Measurements from ENCODE around the gene AFAP1L2.

The AFAP1L2 gene

DNA sequence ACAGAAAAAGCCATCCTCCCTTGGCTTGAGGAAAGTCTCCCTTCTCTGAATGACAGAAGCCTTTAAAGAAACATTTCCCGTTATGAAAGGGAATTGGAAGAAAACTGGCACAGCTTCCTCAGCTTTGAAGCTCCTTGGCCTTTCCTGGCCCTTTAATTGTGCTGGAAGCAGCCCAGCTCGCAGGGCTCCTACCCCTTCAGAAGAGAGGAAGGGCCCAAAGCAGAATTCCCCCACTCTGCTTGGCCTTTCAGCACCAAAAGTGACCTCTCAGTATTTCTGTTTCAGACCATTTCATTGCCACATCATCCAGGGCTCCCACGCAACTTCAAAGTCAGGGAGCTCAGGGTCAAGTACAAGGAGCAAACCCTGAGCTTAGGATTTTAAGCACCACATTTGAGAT lies 4.2 kb downstream of the AFAP1L2 start:
- TF ChIP-seq, protein P1, sequence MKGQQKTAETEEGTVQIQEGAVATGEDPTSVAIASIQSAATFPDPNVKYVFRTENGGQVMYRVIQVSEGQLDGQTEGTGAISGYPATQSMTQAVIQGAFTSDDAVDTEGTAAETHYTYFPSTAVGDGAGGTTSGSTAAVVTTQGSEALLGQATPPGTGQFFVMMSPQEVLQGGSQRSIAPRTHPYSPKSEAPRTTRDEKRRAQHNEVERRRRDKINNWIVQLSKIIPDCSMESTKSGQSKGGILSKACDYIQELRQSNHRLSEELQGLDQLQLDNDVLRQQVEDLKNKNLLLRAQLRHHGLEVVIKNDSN (IDR thresholded peaks at IDR 0.05), result no peak
- no peak for TF ChIP-seq NFIC (IDR thresholded peaks at IDR 0.05)
- no peak for TF ChIP-seq EGR1 (IDR thresholded peaks at IDR 0.05)
- TF ChIP-seq CEBPB (IDR thresholded peaks at IDR 0.05), result no peak
- TF ChIP-seq, protein P2, sequence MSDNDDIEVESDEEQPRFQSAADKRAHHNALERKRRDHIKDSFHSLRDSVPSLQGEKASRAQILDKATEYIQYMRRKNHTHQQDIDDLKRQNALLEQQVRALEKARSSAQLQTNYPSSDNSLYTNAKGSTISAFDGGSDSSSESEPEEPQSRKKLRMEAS (IDR thresholded peaks at IDR 0.05), result no peak
- no peak for TF ChIP-seq EP300 (IDR thresholded peaks at IDR 0.05; ENCODE audit: borderline replicate concordance)

DNA sequence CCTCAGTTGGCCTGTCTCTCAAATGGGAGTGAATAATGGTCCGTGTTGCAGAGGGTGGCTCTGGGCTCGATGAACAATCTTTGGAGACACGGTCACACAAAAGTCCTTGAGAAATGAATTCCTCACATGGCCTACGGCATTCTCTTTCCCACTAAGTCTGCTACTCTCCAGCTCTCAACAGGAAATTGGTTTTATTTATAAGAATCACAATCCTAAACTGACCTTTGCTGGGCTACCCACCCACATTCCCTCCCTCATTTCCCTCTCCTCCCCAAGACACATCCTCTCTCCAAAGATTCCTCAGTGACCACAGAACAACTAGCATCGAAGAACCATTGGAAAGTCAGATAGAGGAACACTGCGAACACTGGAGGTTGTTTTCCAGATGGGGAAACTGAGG lies 4.7 kb downstream of the AFAP1L2 start:
- TF ChIP-seq RAD21 (IDR thresholded peaks at IDR 0.05; ENCODE audit: low read depth) (no peak), TAF1 (IDR thresholded peaks at IDR 0.05; ENCODE audit: low read depth) (no peak), ZBTB7A (IDR thresholded peaks at IDR 0.05; ENCODE audit: low read depth) (no peak), EP300 (IDR thresholded peaks at IDR 0.05; ENCODE audit: borderline replicate concordance) (no peak), TCF12 (IDR thresholded peaks at IDR 0.05; ENCODE audit: low read depth) (no peak), NFIC (IDR thresholded peaks at IDR 0.05) (no peak), YY1 (IDR thresholded peaks at IDR 0.05; ENCODE audit: low read depth) (no peak), FOXM1 (IDR thresholded peaks at IDR 0.05; ENCODE audit: borderline replicate concordance, low read depth) (no peak), CREB1 (IDR thresholded peaks at IDR 0.05; ENCODE audit: low read depth) (no peak), TEAD4 (IDR thresholded peaks at IDR 0.05) (no peak), EGR1 (IDR thresholded peaks at IDR 0.05) (no peak), CEBPB (IDR thresholded peaks at IDR 0.05) (no peak)
- TF ChIP-seq, protein P1 (IDR thresholded peaks at IDR 0.05), result no peak
- TF ChIP-seq, protein P3, sequence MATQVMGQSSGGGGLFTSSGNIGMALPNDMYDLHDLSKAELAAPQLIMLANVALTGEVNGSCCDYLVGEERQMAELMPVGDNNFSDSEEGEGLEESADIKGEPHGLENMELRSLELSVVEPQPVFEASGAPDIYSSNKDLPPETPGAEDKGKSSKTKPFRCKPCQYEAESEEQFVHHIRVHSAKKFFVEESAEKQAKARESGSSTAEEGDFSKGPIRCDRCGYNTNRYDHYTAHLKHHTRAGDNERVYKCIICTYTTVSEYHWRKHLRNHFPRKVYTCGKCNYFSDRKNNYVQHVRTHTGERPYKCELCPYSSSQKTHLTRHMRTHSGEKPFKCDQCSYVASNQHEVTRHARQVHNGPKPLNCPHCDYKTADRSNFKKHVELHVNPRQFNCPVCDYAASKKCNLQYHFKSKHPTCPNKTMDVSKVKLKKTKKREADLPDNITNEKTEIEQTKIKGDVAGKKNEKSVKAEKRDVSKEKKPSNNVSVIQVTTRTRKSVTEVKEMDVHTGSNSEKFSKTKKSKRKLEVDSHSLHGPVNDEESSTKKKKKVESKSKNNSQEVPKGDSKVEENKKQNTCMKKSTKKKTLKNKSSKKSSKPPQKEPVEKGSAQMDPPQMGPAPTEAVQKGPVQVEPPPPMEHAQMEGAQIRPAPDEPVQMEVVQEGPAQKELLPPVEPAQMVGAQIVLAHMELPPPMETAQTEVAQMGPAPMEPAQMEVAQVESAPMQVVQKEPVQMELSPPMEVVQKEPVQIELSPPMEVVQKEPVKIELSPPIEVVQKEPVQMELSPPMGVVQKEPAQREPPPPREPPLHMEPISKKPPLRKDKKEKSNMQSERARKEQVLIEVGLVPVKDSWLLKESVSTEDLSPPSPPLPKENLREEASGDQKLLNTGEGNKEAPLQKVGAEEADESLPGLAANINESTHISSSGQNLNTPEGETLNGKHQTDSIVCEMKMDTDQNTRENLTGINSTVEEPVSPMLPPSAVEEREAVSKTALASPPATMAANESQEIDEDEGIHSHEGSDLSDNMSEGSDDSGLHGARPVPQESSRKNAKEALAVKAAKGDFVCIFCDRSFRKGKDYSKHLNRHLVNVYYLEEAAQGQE (IDR thresholded peaks at IDR 0.05; ENCODE audit: low read depth), result no peak
- TF ChIP-seq, protein P2 (IDR thresholded peaks at IDR 0.05), result no peak

DNA sequence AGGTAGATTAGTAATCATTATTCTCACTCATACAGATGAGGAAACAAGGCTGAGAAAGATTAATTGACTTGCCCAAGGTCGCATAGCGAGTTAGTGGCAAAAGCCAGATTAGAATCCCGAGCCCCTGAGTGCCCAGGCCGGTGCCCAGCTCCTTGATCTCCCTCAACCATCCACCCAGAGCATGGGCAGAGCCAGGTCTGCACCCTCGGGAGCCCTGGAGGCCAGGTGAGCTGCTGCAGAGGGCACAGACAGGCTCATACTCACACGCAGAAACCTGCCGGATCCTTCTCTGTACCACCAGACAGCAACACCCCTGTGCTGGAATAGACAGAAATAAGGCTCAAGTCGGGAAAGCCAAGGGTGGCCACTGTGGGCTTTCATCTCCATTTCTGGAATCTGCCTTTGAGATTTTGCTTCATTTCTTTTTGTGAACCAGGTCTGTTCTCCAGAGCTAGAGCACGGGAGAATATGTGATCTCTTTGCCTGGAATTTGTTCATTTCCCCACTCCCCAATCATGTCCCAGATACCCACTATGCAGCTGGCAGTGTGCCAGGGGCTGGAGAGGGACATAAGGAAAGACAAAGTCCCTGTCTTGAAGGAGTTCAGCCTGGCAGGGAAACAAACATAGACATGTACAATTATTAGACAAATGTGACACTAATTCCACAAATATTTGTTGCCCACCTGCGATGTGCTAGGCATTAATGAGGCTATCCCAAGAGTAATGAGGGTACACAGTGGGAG lies 5.5 kb downstream of the AFAP1L2 start:
- TF ChIP-seq ZBTB7A (IDR thresholded peaks at IDR 0.05; ENCODE audit: low read depth) (no peak), TCF12 (IDR thresholded peaks at IDR 0.05; ENCODE audit: low read depth) (no peak), NFIC (IDR thresholded peaks at IDR 0.05) (peak; percentile 76), TAF1 (IDR thresholded peaks at IDR 0.05; ENCODE audit: low read depth) (no peak)
- TF ChIP-seq, protein P3 (IDR thresholded peaks at IDR 0.05; ENCODE audit: low read depth), result no peak

DNA sequence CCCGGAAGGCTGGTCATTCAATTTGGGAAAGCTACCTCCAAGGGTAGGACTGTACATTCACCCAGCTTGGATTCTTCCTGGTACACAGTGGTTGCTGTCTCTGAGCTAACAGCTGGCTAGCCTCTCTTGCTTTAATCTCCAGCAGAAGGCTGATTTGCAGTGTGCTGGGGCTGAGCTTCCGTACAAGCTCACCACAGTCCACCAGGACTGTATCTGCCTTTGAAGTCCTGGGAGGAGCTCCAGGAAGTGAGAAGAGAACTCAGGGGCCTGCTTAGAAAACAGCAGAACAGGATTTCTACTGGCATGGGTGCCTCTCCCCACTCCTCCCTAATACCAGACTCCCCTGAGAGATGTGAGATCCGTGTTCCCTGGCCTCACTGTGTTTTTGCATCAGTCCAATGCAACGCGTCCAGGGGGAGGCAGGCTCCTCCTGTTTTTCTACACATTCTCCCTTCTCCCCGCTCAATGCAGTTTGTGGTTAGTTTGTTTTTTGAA lies 6.6 kb downstream of the AFAP1L2 start:
- no peak for TF ChIP-seq NFIC (IDR thresholded peaks at IDR 0.05)
- no peak for TF ChIP-seq TEAD4 (IDR thresholded peaks at IDR 0.05)
- TF ChIP-seq FOXM1 (IDR thresholded peaks at IDR 0.05; ENCODE audit: borderline replicate concordance, low read depth), result no peak
- TF ChIP-seq CREB1 (IDR thresholded peaks at IDR 0.05; ENCODE audit: low read depth), result no peak
- TF ChIP-seq RAD21 (IDR thresholded peaks at IDR 0.05; ENCODE audit: low read depth), result no peak
- no peak for TF ChIP-seq CEBPB (IDR thresholded peaks at IDR 0.05)
- TF ChIP-seq EGR1 (IDR thresholded peaks at IDR 0.05), result no peak
- TF ChIP-seq, protein P1 (IDR thresholded peaks at IDR 0.05), result no peak
- TF ChIP-seq, protein P2 (IDR thresholded peaks at IDR 0.05), result no peak
- no peak for TF ChIP-seq YY1 (IDR thresholded peaks at IDR 0.05; ENCODE audit: low read depth)
- no peak for TF ChIP-seq ZBTB7A (IDR thresholded peaks at IDR 0.05; ENCODE audit: low read depth)
- TF ChIP-seq EP300 (IDR thresholded peaks at IDR 0.05; ENCODE audit: borderline replicate concordance), result no peak
- TF ChIP-seq, protein P3 (IDR thresholded peaks at IDR 0.05; ENCODE audit: low read depth), result no peak
- TF ChIP-seq TAF1 (IDR thresholded peaks at IDR 0.05; ENCODE audit: low read depth), result no peak
- no peak for TF ChIP-seq TCF12 (IDR thresholded peaks at IDR 0.05; ENCODE audit: low read depth)
